ENCODE data around the gene PRUNE2.

DNA sequence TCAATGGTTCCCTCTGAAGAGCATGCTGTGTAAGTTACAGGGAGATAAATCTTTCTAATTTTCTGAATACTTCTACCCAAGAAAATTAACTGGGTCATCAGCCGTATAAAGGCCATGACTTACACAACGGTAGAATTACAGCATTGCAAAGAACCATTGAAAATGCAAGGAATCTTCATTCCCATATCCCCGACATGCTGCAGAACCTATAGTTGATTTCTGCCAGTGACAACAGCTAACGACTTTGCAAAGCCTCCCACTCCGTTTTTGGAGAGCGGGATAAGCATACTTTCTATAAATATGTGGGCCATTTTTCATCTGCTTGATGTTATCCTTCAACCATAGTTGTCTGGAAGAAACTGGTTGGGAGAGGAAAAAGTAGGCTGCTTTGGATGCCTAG, 85.5 kb downstream of the PRUNE2 start:
- TF ChIP-seq CTCF (IDR thresholded peaks at IDR 0.05) = no peak
- no peak for TF ChIP-seq YY1 (IDR thresholded peaks at IDR 0.05; ENCODE audit: low read depth)
- TF ChIP-seq POLR2AphosphoS5 (IDR thresholded peaks at IDR 0.05; ENCODE audit: low read depth, low read length) = no peak
- TF ChIP-seq NFIC (IDR thresholded peaks at IDR 0.05; ENCODE audit: borderline replicate concordance) = no peak
- TF ChIP-seq SIN3A (IDR thresholded peaks at IDR 0.05; ENCODE audit: borderline replicate concordance, low read depth, low read length) = no peak
- TF ChIP-seq MXI1 (IDR thresholded peaks at IDR 0.05; ENCODE audit: low read depth, low read length) = no peak
- TF ChIP-seq EP300 (IDR thresholded peaks at IDR 0.05; ENCODE audit: borderline replicate concordance in 1 of 2, low read depth in 1 of 2, low read length in 1 of 2) = no peak
- TF ChIP-seq TAF1 (IDR thresholded peaks at IDR 0.05; ENCODE audit: borderline replicate concordance, low read depth, low read length) = no peak
